K562 (cell line): Measurements from ENCODE around the gene SCAMP2. TPM values are rescaled to one million over a fixed set of nuclear protein-coding genes. Genes with fewer than 3 reads are reported as not detected.

Source experiments
- BRF1 ChIP-seq: IDR thresholded peaks from 3 replicates; pipeline ENCODE4 v1.6.1; 2011; ENCODE audit warnings: borderline replicate concordance, mild to moderate bottlenecking; ENCODE audit not compliant: insufficient read length; ENCODE audit errors: extremely low read depth
- GATAD2B ChIP-seq: fragments of 450-650 bp; IDR thresholded peaks from 2 replicates; pipeline ENCODE4 v1.6.1; 2017; ENCODE audit warnings: mild to moderate bottlenecking, borderline replicate concordance
- GMEB1 ChIP-seq: fragments of 250-450 bp; sonication (Bioruptor Pico); IDR thresholded peaks from 2 replicates; pipeline ENCODE4 v1.4.0; 2020; ENCODE audit warnings: mild to moderate bottlenecking
- JUND ChIP-seq, 2 experiments: IDR thresholded peaks; 2 replicates in 1 of 2; 3 replicates in 1 of 2; pipeline ENCODE4 v1.6.1; 2011; ENCODE audit warnings: borderline replicate concordance in 2 of 2, low read depth in 2 of 2, low read length in 2 of 2, improper control_type of control experiment in 1 of 2, missing biosample characterization in 1 of 2, missing genetic modification characterization in 1 of 2, missing genetic modification reagents in 1 of 2
- KLF10 ChIP-seq: fragments of 250-450 bp; sonication (Bioruptor Pico); IDR thresholded peaks from 2 replicates; pipeline ENCODE4 v1.6.1; 2021; ENCODE audit warnings: matching md5 sums
- PML ChIP-seq: IDR thresholded peaks from 2 replicates; pipeline ENCODE4 v1.6.1; 2012; ENCODE audit warnings: low read length, inconsistent platforms
- VEZF1 ChIP-seq: fragments of 200-800 bp; sonication (Bioruptor generic); IDR thresholded peaks from 2 replicates; pipeline ENCODE4 v1.6.1; 2017; ENCODE audit warnings: missing genetic modification characterization, missing compliant biosample characterization
- ZNF609 ChIP-seq: sonication (generic); formaldehyde crosslinking; IDR thresholded peaks from 2 replicates; pipeline ENCODE4 v1.8.1; 2023; ENCODE audit warnings: missing genetic modification reagents, mild to moderate bottlenecking, borderline replicate concordance
- polyA plus RNA-seq, 8 experiments: library from polyadenylated mRNA; depleted of rRNA in 4 of 8; stranded (reverse) in 5 of 8; unstranded in 3 of 8; fragments of >200 nt; fragmentation: Nextera tagmentation in 2 of 8; fragmentation: Illumina TruSeq in 1 of 8; extraction: Ambion mirVana in 2 of 8; extraction: Trizol in 1 of 8; gene quantifications; 2 replicates each; pipeline versions ENCODE4 v1.2.1 to v1.2.3, GENCODE V29; 2011 to 2014; ENCODE audit warnings: inconsistent platforms in 1 of 8, missing spikeins in 1 of 8
- total RNA-seq, 7 experiments: library from RNA; depleted of rRNA in 6 of 7; stranded (reverse); fragments of >200 nt in 6 of 7; fragmentation: Illumina TruSeq in 2 of 7; extraction: Trizol in 2 of 7; gene quantifications; 2 replicates each; pipeline versions ENCODE4 v1.2.1 to v1.2.3, GENCODE V29; 2011 to 2021; ENCODE audit warnings: low replicate concordance in 1 of 7

Gene SCAMP2
- total and polyA plus RNA-seq, 9 of the 15 experiments (the other 6 are each of a cell fraction or from before 2014, with no cell fraction given): 5.9 to 61.1 (median 20.1) TPM

GRCh38 chr15:74917676-74918075 lies 44.5 kb upstream of the SCAMP2 start (continued):
- TF ChIP-seq ZNF609 (CRISPR knock-in tag) (no peak), VEZF1 (no peak), GATAD2B (no peak), JUND (IDR thresholded peaks at IDR 0.05; ENCODE audit: borderline replicate concordance, low read depth, low read length) (no peak), JUND (tag; IDR thresholded peaks at IDR 0.05; ENCODE audit: borderline replicate concordance, low read depth, low read length) (no peak), PML (no peak), GMEB1 (CRISPR knock-in tag) (no peak), KLF10 (CRISPR knock-in tag) (no peak), BRF1 (no peak)
